ENCODE data around the gene MEX3A. TPM values are rescaled to one million over a fixed set of nuclear protein-coding genes. Genes with fewer than 3 reads are reported as not detected.
A peak's percentile ranks its signal among the peaks of the same experiment; 100 is the strongest.
"Not testable (repeated sequence)": the region's sequence is repeated elsewhere in the genome, so short reads cannot be mapped to it uniquely, and the experiment has no call there.

The MEX3A gene
- polyA plus RNA-seq, 12 donors = 17.0 to 113 (median 23.9) TPM

- DNase-seq = no peak
These were observed 38.1 kb upstream of the MEX3A start for GRCh38 chr1:156120318-156120717.

- DNase-seq = no peak
These were observed 37.4 kb upstream of the MEX3A start for GRCh38 chr1:156119503-156120209.

- no peak for DNase-seq
These were observed 36.1 kb upstream of the MEX3A start for GRCh38 chr1:156118177-156118868.

- no peak for DNase-seq
These were observed 35.3 kb upstream of the MEX3A start for GRCh38 chr1:156117414-156118176.

- not testable (repeated sequence) for DNase-seq
These were observed 34.5 kb upstream of the MEX3A start for GRCh38 chr1:156116731-156117130.

- DNase-seq = peak; percentile 72
These were observed 33.5 kb upstream of the MEX3A start for GRCh38 chr1:156115514-156116374.

- no peak for DNase-seq
These were observed 32.8 kb upstream of the MEX3A start for GRCh38 chr1:156114919-156115513.

- DNase-seq = peak; percentile 92
These were observed 32.0 kb upstream of the MEX3A start, which contains the start of gene LMNA for GRCh38 chr1:156114101-156114918. Gene LMNA, plus strand, starts transcription at chr1:156114711. Its CDS starts 208 bp downstream, at chr1:156114919.

GRCh38 chr1:156113282-156113950 is 31.2 kb upstream of the MEX3A start:
- DNase-seq = no peak

GRCh38 chr1:156112276-156113137 is 30.2 kb upstream of the MEX3A start:
- no peak for DNase-seq

GRCh38 chr1:156111355-156111962 is 29.2 kb upstream of the MEX3A start:
- no peak for DNase-seq

GRCh38 chr1:156110252-156110651 is 28.0 kb upstream of the MEX3A start:
- no peak for DNase-seq

- no peak for DNase-seq
These were observed 26.5 kb upstream of the MEX3A start for GRCh38 chr1:156108664-156109241.

- DNase-seq = no peak
These were observed 25.8 kb upstream of the MEX3A start for GRCh38 chr1:156108057-156108456.

GRCh38 chr1:156106624-156107488 is 24.6 kb upstream of the MEX3A start:
- DNase-seq = no peak

Measured in muscle of arm (tissue), 12 donors.